Erythroblast (primary cell): Measurements from ENCODE around the gene DCP1B.

Source experiments
- GATA1 ChIP-seq: IDR thresholded peaks from 2 replicates; pipeline ENCODE4 v1.6.1; 2011; ENCODE audit warnings: low read depth, mild to moderate bottlenecking, control low read depth, low read length, moderate library complexity
- POLR2A ChIP-seq: IDR thresholded peaks from 2 replicates; pipeline ENCODE4 v1.6.1; 2011; ENCODE audit warnings: mild to moderate bottlenecking, low read length

- TF ChIP-seq POLR2A (no peak), GATA1 (no peak)
Measured at GRCh38 chr12:1984759-1985158, 19.5 kb downstream of the DCP1B start.
